ENCODE data around the gene TECTB. TPM values are rescaled to one million over a fixed set of nuclear protein-coding genes. Genes with fewer than 3 reads are reported as not detected.

Gene TECTB
- total and polyA plus RNA-seq, 11 donors, result not detected

DNA sequence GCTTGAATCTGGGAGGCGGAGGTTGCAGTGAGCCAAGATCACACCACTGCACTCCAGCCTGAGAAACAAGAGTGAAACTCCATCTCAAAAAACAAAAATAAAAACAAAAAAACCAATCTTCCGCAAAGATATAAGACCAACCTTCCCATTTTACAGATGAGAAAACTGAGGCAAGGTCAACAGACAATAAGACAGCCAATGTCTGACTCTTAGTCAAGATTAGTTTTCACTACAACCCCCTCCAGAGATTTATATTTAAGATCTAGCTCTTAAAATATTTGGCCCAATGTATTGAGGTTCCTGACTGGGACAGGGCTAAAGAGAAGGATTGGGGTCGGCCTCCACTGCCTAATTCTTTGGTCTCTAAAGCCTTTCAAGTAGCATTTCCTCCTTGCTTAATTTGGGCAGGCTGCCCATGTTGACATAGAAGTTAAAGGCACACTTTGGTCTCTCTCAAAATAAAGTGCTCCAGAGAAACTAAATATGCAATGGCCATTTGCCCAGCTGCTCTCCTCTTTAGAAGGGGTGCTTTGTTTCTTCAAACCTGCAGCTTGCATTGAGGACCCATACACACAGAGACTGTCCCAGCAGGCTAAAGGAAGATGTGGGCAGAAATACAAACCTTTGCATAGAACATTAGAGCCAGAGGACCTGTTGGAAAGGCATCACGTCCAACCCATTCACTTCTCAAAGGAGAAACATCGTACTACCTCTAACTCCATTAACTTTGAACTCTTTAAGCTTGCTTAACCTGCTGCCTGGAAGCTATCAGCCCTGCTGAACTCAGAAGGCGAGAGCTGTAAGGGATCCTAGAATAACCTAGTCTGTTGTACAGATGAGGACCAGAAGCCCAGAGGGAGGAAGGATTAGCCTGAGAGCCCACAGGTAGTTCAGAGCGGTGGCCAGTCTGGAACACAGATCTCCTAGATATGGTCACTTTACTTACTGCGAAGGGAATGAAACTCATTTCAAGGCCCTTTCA is 3.9 kb downstream of the TECTB start:
- 53 to 65% (median 58%) methylated on average over 8 of the region's 8 CpGs for WGBS, 4 donors
- H3K4me1 ChIP-seq, result peaks cover 0 to 14% (median 1%) of the 10 kb centered on the region in 12 donors
- ATAC-seq (peak; percentile 30 to 65 (median 60)), DNase-seq (no peak)
- H3K4me3 ChIP-seq, result no peak overlapping the region
- TF ChIP-seq CTCF (IDR thresholded peaks at IDR 0.05) (no peak), POLR2A (IDR thresholded peaks at IDR 0.05) (no peak)
- H3K27ac ChIP-seq, result peak overlapping the region in 4 of 12 donors; percentile 47 to 67 (median 52)
- H3K36me3 ChIP-seq, result no peaks in the 10 kb centered on the region
- H3K27me3 ChIP-seq, result no peaks in the 10 kb centered on the region
- intact Hi-C loops (cut with DNase I), result no loop called here
- no peaks in the 10 kb centered on the region for H3K9me3 ChIP-seq

- peak in 2 of 5 donors; percentile 46 to 51 for DNase-seq
- no peak overlapping the region for H3K4me3 ChIP-seq
- no peaks in the 10 kb centered on the region for H3K36me3 ChIP-seq
- peak; percentile 72 to 95 (median 82) for ATAC-seq
- H3K4me1 ChIP-seq, result peaks cover 0 to 14% (median 1%) of the 10 kb centered on the region in 12 donors
- TF ChIP-seq POLR2A (IDR thresholded peaks at IDR 0.05), result no peak
- no peak for TF ChIP-seq CTCF (IDR thresholded peaks at IDR 0.05)
- no peaks in the 10 kb centered on the region for H3K9me3 ChIP-seq
- WGBS, 4 donors, result 20 to 36% (median 25%) methylated on average over 8 of the region's 8 CpGs
- H3K27ac ChIP-seq, result peak overlapping the region in 4 of 12 donors; percentile 47 to 67 (median 52)
- intact Hi-C loops (cut with DNase I), result no loop called here
- no peaks in the 10 kb centered on the region for H3K27me3 ChIP-seq
These were observed 4.6 kb downstream of the TECTB start for GRCh38 chr10:112287844-112288243.

GRCh38 chr10:112288486-112288885 is 5.3 kb downstream of the TECTB start:
- no peak for ATAC-seq
- H3K36me3 ChIP-seq, result no peaks in the 10 kb centered on the region
- 60 to 77% (median 76%) methylated on average over 3 of the region's 3 CpGs for WGBS, 4 donors

More at GRCh38 chr10:112288486-112288885, 5.3 kb downstream of the TECTB start:
- Histone ChIP-seq H3K27me3 (no peaks in the 10 kb centered on the region), H3K4me1 (peaks cover 0 to 14% (median 1%) of the 10 kb centered on the region in 12 donors), H3K27ac (no peak overlapping the region), H3K9me3 (no peaks in the 10 kb centered on the region), H3K4me3 (no peak overlapping the region)
- no peak for DNase-seq
- TF ChIP-seq CTCF (IDR thresholded peaks at IDR 0.05) (no peak), POLR2A (IDR thresholded peaks at IDR 0.05) (no peak)
- intact Hi-C loops (cut with DNase I), result no loop called here

Measured in heart left ventricle (tissue), 16 donors.